WI38 (cell line): ENCODE measurements around the gene SFT2D3.

Source experiments
- H3K4me3 ChIP-seq: 2 replicates; pipeline ENCODE4 v1.5.1; 2011; ENCODE audit warnings: low read depth, mild to moderate bottlenecking, control low read depth, low read length
- CTCF ChIP-seq: IDR thresholded peaks from 2 replicates; pipeline ENCODE4 v1.5.1; 2012; ENCODE audit warnings: low read depth, mild to moderate bottlenecking, control low read depth, low read length

Gene SFT2D3

GRCh38 chr2:127655209-127656073 lies 45.9 kb upstream of the SFT2D3 start:
- H3K4me3 ChIP-seq: no peak overlapping the region
- TF ChIP-seq CTCF: no peak

GRCh38 chr2:127656569-127657231 lies 44.6 kb upstream of the SFT2D3 start:
- no peak for TF ChIP-seq CTCF
- no peak overlapping the region for H3K4me3 ChIP-seq

- H3K4me3 ChIP-seq: no peak overlapping the region
- no peak for TF ChIP-seq CTCF
Measured at GRCh38 chr2:127657232-127657595, 44.1 kb upstream of the SFT2D3 start.

GRCh38 chr2:127658146-127658545 lies 43.2 kb upstream of the SFT2D3 start:
- no peak overlapping the region for H3K4me3 ChIP-seq
- TF ChIP-seq CTCF: no peak

- no peak overlapping the region for H3K4me3 ChIP-seq
- TF ChIP-seq CTCF: no peak
Measured at GRCh38 chr2:127658641-127659407, 42.5 kb upstream of the SFT2D3 start.

- TF ChIP-seq CTCF: no peak
- H3K4me3 ChIP-seq: no peak overlapping the region
Measured at GRCh38 chr2:127659408-127660290, 41.6 kb upstream of the SFT2D3 start.
